ENCODE results near the gene KRTAP10-12. TPM values are rescaled to one million over a fixed set of nuclear protein-coding genes. Genes with fewer than 3 reads are reported as not detected.
A peak's percentile ranks its signal among the peaks of the same experiment; 100 is the strongest.

The KRTAP10-12 gene
- total RNA-seq, 2 experiments from 2014 or later, result not detected

DNA sequence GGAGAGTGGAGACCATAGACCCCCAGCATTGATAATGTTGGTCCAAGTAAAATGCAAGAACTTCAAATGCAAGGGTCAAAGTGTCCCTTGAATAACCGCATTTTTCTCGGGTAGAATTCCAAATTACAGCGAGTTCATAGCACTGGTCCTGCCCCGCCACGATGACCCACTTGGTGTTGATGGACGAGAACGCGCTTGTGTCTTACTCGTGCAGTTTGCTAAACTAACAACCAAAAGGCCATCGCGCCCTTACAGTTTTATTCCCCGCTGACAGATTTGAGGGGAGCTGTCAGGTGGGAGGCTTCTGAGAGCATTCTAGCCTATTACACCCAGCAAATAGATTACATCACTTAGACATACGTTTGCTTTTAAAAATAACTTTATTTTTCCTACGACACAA lies 31.7 kb downstream of the KRTAP10-12 start:
- H3K4me1 Mint-ChIP-seq, result no peaks in the 10 kb centered on the region
- no peak overlapping the region for H3K4me3 Mint-ChIP-seq
- H3K27me3 Mint-ChIP-seq, result peaks cover 23% of the 10 kb centered on the region
- no peak overlapping the region for H3K27ac Mint-ChIP-seq
- ATAC-seq (no peak), DNase-seq (no peak)
- H3K9me3 Mint-ChIP-seq (ENCODE audit: low read depth), result no peaks in the 10 kb centered on the region
- H3K36me3 Mint-ChIP-seq, result no peaks in the 10 kb centered on the region
- CTCF ChIA-PET, result no interaction called here

DNA sequence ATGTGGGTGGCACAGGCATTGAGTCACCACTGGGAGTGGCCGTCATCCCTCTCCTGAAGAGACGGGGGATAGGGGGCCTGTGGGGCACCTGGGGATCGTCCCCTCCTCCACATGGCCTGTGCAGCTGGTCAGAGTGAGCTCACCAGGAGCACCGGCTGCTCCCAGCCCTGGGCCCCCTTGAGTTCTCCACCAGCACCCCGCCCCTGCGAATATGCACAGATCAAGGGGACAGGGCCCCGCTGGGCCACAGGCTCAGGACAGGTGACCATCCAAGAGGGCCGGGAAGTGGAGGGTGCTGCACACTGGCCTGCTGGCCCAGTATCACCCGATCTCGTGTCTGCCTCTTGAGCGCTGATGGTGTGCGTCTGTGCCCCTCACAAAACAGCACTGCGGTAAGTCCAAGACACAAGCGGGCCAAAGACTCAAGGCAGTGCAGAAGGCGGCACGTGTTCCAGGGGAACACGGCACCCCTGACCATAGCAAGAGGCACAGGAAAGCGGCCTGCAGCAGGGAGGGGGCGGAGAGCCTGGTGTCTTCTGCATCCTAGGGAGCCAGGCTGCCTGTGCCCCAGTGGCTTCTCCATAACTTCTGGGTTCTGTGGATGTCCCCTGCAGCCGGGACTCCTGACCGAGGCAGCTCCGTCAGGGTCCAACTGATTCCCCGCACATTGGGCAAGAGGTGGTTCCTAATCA lies 32.5 kb downstream of the KRTAP10-12 start:
- no peaks in the 10 kb centered on the region for H3K4me1 Mint-ChIP-seq
- H3K9me3 Mint-ChIP-seq (ENCODE audit: low read depth), result no peaks in the 10 kb centered on the region
- no peak overlapping the region for H3K27ac Mint-ChIP-seq
- H3K36me3 Mint-ChIP-seq, result no peaks in the 10 kb centered on the region
- ATAC-seq, result no peak
- peaks cover 18% of the 10 kb centered on the region for H3K27me3 Mint-ChIP-seq
- H3K4me3 Mint-ChIP-seq, result no peak overlapping the region
- CTCF ChIA-PET, result no interaction called here
- DNase-seq, result no peak

DNA sequence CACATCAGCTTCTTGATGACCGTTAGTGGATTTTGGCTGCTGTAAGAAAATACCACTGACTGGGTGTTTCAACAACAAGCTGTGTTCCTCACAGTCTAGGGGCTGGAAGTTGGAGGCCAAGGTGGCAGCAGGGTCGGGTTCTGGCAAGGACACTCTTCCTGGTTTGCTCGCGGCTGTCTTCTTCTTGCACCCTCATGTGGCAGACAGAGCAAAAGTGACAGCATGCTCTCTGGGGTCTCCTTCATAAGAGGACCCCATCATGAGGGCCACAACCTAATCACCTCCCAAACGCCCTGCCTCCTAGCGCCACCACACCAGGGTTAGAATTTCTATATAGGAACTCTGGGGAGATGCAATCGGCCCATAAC lies 33.0 kb downstream of the KRTAP10-12 start:
- ATAC-seq, result no peak
- no peak overlapping the region for H3K4me3 Mint-ChIP-seq
- no peaks in the 10 kb centered on the region for H3K4me1 Mint-ChIP-seq
- H3K36me3 Mint-ChIP-seq, result no peaks in the 10 kb centered on the region
- peaks cover 14% of the 10 kb centered on the region for H3K27me3 Mint-ChIP-seq
- CTCF ChIA-PET, result no interaction called here
- no peaks in the 10 kb centered on the region for H3K9me3 Mint-ChIP-seq (ENCODE audit: low read depth)
- H3K27ac Mint-ChIP-seq, result no peak overlapping the region
- no peak for DNase-seq

DNA sequence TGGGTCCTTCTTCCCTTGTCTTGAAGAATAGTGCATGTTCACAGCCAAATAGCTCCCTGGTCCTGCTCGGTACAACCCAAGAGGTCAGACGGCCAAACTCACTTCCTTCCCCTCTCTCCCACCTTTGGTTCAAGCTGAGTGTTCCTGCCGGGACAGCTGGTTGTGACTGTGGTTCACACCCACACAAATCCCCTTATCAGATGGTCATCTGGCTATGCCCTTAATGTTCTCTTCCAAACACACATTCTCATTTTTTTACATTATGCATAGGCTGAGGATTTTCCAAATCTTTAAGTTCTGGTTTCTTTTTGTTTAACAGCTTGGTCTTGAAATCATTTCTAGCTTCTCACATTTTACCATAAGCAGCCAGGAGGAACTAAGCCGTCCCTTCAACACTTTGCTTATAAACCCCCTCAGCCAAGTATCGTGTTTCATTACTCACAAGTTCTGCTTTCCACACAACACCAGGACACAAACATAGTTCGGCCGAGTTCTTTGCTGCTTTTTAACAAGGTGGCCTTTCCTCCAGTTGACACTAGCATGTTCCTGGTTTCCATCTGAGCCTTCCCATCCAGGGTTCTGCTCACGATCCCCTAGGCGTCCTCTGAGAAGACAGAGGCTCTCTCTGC lies 34.1 kb downstream of the KRTAP10-12 start:
- Mint-ChIP-seq H3K4me1 (no peaks in the 10 kb centered on the region), H3K36me3 (no peaks in the 10 kb centered on the region), H3K9me3 (ENCODE audit: low read depth) (no peaks in the 10 kb centered on the region), H3K4me3 (no peak overlapping the region), H3K27ac (no peak overlapping the region), H3K27me3 (peaks cover 6% of the 10 kb centered on the region)
- ATAC-seq, result no peak
- no peak for DNase-seq
- CTCF ChIA-PET, result interaction anchor here (1.2 kb wide), 1 partner anchor 221 kb away, joined by 3 read pairs; no protein-coding TSS in a partner anchor

DNA sequence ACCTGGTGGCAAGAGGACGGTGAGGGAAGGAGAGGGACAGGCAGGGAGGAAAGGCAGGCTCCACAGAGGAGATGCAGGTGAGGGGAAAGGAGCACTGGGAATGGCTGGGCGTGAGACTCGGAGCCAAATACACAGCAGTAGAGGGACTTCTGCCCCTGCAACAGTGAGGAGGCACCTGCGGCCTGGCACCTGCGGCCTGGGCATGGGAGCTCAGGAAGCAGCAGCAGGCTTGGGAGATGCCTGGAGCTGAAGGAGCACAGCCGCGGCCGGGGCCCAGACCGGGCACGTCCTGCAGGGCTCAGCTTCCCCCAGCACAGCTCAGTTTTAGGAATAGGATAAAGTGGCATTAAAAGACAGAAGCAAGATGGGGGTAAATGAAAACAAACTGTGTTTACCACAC lies 35.3 kb downstream of the KRTAP10-12 start:
- H3K4me1 Mint-ChIP-seq, result no peaks in the 10 kb centered on the region
- H3K4me3 Mint-ChIP-seq, result no peak overlapping the region
- H3K27ac Mint-ChIP-seq, result no peak overlapping the region
- CTCF ChIA-PET, result no interaction called here
- peaks cover 4% of the 10 kb centered on the region for H3K27me3 Mint-ChIP-seq
- DNase-seq (no peak), ATAC-seq (no peak)
- no peaks in the 10 kb centered on the region for H3K9me3 Mint-ChIP-seq (ENCODE audit: low read depth)
- H3K36me3 Mint-ChIP-seq, result no peaks in the 10 kb centered on the region

DNA sequence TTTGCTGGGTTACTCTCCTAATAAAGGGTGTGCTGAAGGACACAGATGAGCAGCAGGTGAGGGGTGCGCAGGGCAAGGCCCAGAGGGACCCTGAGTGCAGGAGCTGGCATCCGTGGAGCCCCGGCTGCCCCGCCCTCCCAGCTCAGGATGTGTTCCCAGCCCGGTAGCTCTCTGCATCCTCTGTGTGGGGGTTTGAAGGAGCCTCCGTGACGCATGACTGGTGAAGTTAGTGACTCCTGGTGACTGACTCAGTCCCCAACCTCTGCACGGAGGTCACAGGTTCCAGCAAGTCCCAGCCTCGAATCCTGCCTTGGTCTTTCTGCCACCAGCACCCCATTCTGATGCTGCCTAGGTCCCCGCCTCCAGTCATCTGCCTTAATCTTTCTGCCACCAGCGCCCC lies 36.0 kb downstream of the KRTAP10-12 start:
- Mint-ChIP-seq H3K36me3 (no peaks in the 10 kb centered on the region), H3K4me1 (no peaks in the 10 kb centered on the region), H3K9me3 (ENCODE audit: low read depth) (no peaks in the 10 kb centered on the region), H3K4me3 (no peak overlapping the region), H3K27ac (no peak overlapping the region), H3K27me3 (peaks cover 4% of the 10 kb centered on the region)
- DNase-seq (no peak), ATAC-seq (no peak)
- CTCF ChIA-PET, result interaction anchor here (1.2 kb wide), 1 partner anchor 9 kb away, joined by 5 read pairs; no protein-coding TSS in a partner anchor

DNA sequence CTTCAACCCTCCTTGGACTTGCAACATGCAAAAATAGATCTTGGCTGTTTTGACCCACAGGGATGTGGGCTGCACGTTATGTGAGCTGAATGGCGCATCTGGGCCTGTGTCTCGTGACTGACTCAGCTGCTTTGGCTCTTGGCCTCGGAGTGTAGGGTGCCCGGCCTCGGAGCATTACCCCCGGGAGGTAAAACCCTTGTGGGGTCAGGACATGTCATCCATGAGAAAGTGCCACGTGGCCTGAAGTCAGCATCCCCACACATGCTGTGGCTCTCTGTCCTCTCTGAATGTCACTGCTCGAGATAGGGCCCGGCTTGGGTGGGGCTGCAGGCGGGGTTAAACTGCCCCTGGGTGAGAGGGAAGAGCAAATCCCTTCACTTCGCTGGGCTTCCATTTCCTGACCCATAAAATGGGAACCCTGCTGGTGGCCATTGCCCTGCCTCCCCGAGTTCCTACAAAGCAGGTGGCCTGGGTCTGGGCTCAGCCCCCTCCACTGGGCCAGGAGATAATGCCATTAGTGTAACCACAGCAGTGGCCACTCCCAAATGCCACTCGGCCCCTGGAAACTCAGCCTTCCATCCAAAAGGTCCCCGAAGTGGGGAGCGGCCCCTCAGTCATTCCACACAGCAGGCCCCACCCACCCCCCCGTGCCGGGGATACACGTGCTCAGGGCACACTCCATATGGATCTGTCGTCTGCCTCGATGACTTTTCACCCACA lies 37.2 kb downstream of the KRTAP10-12 start:
- Mint-ChIP-seq H3K4me1 (no peaks in the 10 kb centered on the region), H3K9me3 (ENCODE audit: low read depth) (no peaks in the 10 kb centered on the region), H3K4me3 (no peak overlapping the region), H3K27me3 (peaks cover 4% of the 10 kb centered on the region), H3K27ac (no peak overlapping the region), H3K36me3 (no peaks in the 10 kb centered on the region)
- no peak for ATAC-seq
- DNase-seq, result no peak
- CTCF ChIA-PET, result interaction anchor here (1.2 kb wide), 1 partner anchor 8 kb away, joined by 5 read pairs; no protein-coding TSS in a partner anchor

DNA sequence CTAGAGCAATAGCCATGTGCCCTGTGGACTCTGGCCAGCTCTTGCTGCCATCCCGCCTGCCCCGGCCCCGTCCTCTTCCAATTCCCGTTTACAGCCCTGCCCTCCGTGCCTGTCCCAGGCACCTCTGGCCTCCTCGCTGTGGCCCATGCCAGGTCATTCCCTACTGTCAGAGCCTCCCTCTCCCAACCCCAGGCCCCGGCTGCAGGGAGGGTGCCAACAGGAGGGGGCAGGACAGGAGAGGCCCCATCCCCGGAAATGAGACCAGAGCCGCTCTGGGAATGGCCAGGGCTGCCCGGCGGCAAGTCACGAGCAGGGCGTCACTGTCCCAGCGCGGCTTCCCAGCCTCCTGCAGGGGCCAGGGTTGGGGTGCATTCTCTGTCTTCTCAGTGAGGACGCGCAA lies 37.9 kb downstream of the KRTAP10-12 start:
- no peak for DNase-seq
- no peaks in the 10 kb centered on the region for H3K36me3 Mint-ChIP-seq
- CTCF ChIA-PET, result no interaction called here
- H3K9me3 Mint-ChIP-seq (ENCODE audit: low read depth), result no peaks in the 10 kb centered on the region
- no peak for ATAC-seq
- no peak overlapping the region for H3K4me3 Mint-ChIP-seq
- H3K27ac Mint-ChIP-seq, result no peak overlapping the region
- no peaks in the 10 kb centered on the region for H3K4me1 Mint-ChIP-seq
- H3K27me3 Mint-ChIP-seq, result peaks cover 4% of the 10 kb centered on the region

DNA sequence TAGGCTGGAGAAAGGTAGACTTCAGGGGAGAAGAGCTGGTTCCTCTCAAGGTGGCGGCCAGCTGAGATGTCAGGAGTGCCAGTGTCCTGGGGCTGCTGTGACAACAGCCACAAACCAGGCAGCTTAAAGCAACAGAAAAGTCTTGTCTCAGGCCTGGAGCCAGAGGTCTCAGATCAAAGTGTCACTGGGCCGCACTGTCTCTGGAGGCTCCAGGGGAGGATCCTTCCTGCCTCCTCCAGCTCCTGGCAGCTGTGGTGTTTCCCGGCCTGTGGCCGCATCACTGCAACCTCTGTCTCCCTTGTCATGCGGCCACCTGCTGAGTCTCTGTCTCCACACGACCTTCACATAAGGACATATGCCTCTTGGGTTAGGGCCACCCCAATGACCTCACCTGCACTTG lies 38.8 kb downstream of the KRTAP10-12 start:
- DNase-seq (no peak), ATAC-seq (no peak)
- no peaks in the 10 kb centered on the region for H3K4me1 Mint-ChIP-seq
- peaks cover 6% of the 10 kb centered on the region for H3K27me3 Mint-ChIP-seq
- H3K27ac Mint-ChIP-seq, result no peak overlapping the region
- H3K4me3 Mint-ChIP-seq, result no peak overlapping the region
- H3K9me3 Mint-ChIP-seq (ENCODE audit: low read depth), result no peaks in the 10 kb centered on the region
- CTCF ChIA-PET, result interaction anchor here (1.0 kb wide), 1 partner anchor 226 kb away, joined by 3 read pairs; no protein-coding TSS in a partner anchor
- H3K36me3 Mint-ChIP-seq, result no peaks in the 10 kb centered on the region

DNA sequence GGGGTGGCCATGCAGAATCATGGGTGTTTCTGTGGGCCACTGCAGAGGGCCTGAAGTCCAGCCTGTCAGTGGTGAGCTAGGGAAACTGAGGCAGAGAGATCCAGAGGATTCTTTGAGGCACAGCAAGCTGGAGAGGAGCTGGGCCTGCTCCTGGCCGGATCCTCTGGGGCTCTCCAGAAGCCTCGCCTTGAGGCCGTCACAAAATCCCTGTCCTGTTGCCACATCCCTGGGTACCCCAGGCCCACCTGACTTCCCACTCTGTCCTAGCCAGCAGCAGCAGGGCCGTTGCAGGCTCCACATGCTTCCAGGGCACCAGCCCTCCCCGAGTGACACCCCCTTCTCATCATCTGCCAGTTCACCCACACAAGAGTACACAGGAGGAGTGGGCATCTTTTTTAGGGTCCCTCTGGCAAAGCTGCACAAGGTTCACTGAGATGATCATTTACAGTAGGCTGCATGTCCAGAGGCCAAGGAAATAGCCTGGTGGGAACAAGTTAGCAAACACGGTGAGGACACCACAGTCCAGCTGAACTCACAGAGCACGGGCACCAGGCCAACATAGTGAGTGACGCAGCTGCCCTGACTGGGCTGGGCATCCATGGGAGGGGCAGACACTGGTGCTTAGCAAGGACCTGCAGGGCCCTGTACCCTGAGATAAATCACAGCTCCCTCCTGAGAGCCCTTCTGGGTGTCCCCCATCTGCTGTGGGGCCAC lies 39.5 kb downstream of the KRTAP10-12 start:
- no peaks in the 10 kb centered on the region for H3K9me3 Mint-ChIP-seq (ENCODE audit: low read depth)
- no peak for DNase-seq
- no peak overlapping the region for H3K4me3 Mint-ChIP-seq
- H3K4me1 Mint-ChIP-seq, result no peaks in the 10 kb centered on the region
- no peak overlapping the region for H3K27ac Mint-ChIP-seq
- H3K36me3 Mint-ChIP-seq, result no peaks in the 10 kb centered on the region
- peaks cover 3% of the 10 kb centered on the region for H3K27me3 Mint-ChIP-seq
- ATAC-seq, result peak; percentile 12
- CTCF ChIA-PET, result interaction anchor here (1.0 kb wide), 1 partner anchor 226 kb away, joined by 3 read pairs; no protein-coding TSS in a partner anchor

DNA sequence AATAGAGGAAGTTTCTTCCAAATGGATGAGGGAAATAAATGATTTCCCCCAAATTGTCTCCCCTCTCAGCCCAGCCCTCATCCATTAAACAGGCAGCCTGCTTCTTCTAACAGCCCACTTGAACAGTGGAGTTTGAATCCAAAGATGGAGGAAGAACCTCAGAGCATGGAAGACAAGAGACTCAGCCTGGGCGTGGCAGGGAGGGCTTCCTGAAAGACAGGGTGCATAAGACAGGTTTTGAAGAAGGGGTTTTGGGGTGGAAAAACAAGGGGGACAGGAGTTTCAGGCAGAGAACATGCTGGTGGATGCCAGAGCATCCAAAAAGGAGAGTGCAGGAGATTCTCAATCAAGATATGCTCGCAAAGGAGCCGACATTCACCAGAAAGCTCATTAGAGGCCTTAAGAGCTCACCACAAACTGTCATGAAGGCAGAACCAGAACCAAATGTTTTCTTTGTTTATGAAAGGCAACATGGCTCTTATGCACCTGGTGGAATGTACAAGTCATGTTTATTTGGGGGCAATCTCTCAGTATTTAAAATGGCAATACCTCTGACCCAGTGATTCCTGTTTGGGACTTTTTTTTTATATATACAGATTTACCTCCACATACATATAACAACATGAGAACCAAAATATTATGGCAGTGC lies 40.9 kb downstream of the KRTAP10-12 start:
- CTCF ChIA-PET, result interaction anchor here (6.8 kb wide), 1 partner anchor 227 kb away, joined by 47 read pairs; no protein-coding TSS in a partner anchor
- ATAC-seq (no peak), DNase-seq (no peak)
- Mint-ChIP-seq H3K36me3 (no peaks in the 10 kb centered on the region), H3K4me1 (no peaks in the 10 kb centered on the region), H3K27ac (no peak overlapping the region), H3K4me3 (no peak overlapping the region), H3K9me3 (ENCODE audit: low read depth) (no peaks in the 10 kb centered on the region), H3K27me3 (peaks cover 7% of the 10 kb centered on the region)

DNA sequence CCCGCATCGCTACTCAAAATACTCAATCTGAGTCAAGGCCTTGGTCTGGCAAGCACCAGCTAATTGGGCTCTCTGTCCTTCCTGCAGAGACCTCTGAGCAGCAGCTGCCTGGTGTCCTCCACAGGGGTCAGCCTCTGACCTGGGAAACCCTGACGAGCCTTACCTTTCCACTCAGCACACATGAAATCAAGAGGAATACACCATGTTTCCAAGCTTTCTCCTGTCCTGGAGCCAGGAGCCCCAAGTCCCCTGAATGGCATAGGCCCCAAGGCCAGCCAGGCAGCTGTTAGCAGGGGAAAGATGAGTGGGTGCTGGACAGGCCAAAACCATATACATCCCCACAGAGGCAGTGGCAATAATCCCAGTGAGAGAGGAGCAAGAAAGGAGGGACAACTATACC lies 41.6 kb downstream of the KRTAP10-12 start:
- Mint-ChIP-seq H3K27ac (no peak overlapping the region), H3K27me3 (peaks cover 11% of the 10 kb centered on the region), H3K4me3 (no peak overlapping the region), H3K36me3 (no peaks in the 10 kb centered on the region), H3K4me1 (no peaks in the 10 kb centered on the region), H3K9me3 (ENCODE audit: low read depth) (peaks cover 2% of the 10 kb centered on the region)
- no peak for ATAC-seq
- CTCF ChIA-PET, result interaction anchor here (6.8 kb wide), 1 partner anchor 228 kb away, joined by 47 read pairs; no protein-coding TSS in a partner anchor
- DNase-seq, result no peak

DNA sequence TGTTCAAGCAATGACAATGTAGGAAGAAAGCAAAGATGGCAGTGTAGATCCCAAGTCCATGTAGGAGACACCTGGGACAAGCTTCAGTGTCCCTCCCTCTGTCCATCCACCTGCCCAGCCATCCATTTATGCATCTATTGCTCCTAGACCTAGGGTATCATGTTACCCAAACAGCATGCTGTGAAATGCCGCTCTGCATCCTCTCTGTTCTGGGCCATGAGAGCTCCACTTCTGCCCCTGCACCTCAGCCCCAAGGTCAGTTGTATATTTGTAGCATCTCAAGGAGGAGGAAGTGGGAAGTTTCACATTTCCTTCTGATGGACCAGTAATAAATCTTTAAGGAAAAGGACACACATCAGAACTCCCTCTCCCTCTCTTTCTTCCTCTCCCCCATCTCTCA lies 42.3 kb downstream of the KRTAP10-12 start:
- ATAC-seq (no peak), DNase-seq (no peak)
- Mint-ChIP-seq H3K27me3 (peaks cover 13% of the 10 kb centered on the region), H3K4me3 (no peak overlapping the region), H3K27ac (no peak overlapping the region), H3K9me3 (ENCODE audit: low read depth) (peaks cover 2% of the 10 kb centered on the region), H3K4me1 (no peaks in the 10 kb centered on the region), H3K36me3 (no peaks in the 10 kb centered on the region)
- CTCF ChIA-PET, result interaction anchor here (6.8 kb wide), 1 partner anchor 229 kb away, joined by 47 read pairs; no protein-coding TSS in a partner anchor
